ENCODE data around the gene TTC33.
"Not testable (repeated sequence)": the region's sequence is repeated elsewhere in the genome, so short reads cannot be mapped to it uniquely, and the experiment has no call there.

DNA sequence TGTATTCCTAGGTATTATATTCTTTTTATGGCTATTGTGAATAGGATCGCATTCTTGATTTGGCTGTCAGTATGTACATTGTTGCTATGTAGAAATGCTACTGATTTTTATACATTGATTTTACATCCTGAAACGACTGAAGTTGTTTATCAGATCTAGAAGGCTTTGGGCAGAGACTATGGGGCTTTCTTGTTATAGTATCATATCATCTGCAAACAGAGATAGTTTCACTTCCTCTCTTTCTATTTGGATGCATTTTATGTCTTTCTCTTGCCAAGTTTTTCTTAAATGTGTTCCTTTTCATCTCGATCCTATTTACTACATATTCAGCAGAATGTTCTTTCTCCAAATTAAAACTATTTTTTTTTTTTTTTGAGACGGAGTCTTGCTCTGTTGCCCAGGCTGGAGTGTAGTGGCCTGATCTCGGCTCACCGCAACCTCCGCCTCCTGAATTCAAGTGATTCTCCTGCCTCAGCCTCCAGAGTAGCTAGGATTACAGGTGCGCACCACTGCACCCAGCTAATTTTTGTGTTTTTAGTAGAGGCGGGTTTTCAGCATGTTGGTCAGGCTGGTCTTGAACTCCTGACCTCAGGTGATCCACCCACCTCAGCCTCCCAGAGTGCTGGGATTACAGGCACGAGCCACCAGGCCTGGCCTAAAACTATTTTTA lies 163.9 kb downstream of the TTC33 start:
- TF ChIP-seq, protein P1, sequence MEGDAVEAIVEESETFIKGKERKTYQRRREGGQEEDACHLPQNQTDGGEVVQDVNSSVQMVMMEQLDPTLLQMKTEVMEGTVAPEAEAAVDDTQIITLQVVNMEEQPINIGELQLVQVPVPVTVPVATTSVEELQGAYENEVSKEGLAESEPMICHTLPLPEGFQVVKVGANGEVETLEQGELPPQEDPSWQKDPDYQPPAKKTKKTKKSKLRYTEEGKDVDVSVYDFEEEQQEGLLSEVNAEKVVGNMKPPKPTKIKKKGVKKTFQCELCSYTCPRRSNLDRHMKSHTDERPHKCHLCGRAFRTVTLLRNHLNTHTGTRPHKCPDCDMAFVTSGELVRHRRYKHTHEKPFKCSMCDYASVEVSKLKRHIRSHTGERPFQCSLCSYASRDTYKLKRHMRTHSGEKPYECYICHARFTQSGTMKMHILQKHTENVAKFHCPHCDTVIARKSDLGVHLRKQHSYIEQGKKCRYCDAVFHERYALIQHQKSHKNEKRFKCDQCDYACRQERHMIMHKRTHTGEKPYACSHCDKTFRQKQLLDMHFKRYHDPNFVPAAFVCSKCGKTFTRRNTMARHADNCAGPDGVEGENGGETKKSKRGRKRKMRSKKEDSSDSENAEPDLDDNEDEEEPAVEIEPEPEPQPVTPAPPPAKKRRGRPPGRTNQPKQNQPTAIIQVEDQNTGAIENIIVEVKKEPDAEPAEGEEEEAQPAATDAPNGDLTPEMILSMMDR (IDR thresholded peaks at IDR 0.05), result not testable (repeated sequence)
- TF ChIP-seq POLR2A (IDR thresholded peaks at IDR 0.05), result not testable (repeated sequence)

Measured in Peyer's patch (tissue), 4 donors.